HG03135 (cell line): ENCODE data around the gene UNC80.
"Not testable (repeated sequence)": the region's sequence is repeated elsewhere in the genome, so short reads cannot be mapped to it uniquely, and the experiment has no call there.

Experiments
- ATAC-seq: cut with Tn5 transposase; IDR thresholded peaks from one replicate; pipeline ENCODE4 v1.9.1; 2021; ENCODE audit warnings: mild to moderate bottlenecking, moderate library complexity; ENCODE audit not compliant: unreplicated experiment

UNC80 gene, protein sequence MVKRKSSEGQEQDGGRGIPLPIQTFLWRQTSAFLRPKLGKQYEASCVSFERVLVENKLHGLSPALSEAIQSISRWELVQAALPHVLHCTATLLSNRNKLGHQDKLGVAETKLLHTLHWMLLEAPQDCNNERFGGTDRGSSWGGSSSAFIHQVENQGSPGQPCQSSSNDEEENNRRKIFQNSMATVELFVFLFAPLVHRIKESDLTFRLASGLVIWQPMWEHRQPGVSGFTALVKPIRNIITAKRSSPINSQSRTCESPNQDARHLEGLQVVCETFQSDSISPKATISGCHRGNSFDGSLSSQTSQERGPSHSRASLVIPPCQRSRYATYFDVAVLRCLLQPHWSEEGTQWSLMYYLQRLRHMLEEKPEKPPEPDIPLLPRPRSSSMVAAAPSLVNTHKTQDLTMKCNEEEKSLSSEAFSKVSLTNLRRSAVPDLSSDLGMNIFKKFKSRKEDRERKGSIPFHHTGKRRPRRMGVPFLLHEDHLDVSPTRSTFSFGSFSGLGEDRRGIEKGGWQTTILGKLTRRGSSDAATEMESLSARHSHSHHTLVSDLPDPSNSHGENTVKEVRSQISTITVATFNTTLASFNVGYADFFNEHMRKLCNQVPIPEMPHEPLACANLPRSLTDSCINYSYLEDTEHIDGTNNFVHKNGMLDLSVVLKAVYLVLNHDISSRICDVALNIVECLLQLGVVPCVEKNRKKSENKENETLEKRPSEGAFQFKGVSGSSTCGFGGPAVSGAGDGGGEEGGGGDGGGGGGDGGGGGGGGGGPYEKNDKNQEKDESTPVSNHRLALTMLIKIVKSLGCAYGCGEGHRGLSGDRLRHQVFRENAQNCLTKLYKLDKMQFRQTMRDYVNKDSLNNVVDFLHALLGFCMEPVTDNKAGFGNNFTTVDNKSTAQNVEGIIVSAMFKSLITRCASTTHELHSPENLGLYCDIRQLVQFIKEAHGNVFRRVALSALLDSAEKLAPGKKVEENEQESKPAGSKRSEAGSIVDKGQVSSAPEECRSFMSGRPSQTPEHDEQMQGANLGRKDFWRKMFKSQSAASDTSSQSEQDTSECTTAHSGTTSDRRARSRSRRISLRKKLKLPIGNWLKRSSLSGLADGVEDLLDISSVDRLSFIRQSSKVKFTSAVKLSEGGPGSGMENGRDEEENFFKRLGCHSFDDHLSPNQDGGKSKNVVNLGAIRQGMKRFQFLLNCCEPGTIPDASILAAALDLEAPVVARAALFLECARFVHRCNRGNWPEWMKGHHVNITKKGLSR (N-terminal part only)

GRCh38 chr2:209771474-209772289 is at the start of gene UNC80:
TSS of gene UNC80 (plus strand) at chr2:209771832. CDS start at chr2:209772073, 241 bp downstream.
- ATAC-seq: no peak

- ATAC-seq: no peak
These were observed 45.3 kb upstream of the UNC80 start for GRCh38 chr2:209726311-209726710.

- no peak for ATAC-seq
These were observed 44.6 kb upstream of the UNC80 start for GRCh38 chr2:209727077-209727476.

DNA sequence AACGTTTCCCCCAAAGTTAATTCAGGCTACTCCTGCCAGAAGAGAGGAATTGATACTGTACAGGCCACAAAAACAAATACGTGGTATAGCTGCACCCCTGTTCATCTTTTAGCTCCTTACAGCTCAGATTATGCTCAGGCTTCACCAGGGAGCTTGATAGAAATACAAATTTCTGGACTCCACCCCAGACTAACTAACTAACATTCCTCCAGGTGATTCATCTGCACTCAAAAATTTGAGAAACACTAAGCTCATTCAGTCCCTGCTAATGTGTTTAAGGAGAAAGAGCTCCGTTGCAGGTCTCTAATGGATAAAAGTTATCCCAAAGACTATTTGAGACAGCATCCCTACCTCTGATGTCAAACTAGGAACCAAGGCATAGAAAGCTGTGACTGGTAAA is 36.8 kb upstream of the UNC80 start:
- no peak for ATAC-seq

DNA sequence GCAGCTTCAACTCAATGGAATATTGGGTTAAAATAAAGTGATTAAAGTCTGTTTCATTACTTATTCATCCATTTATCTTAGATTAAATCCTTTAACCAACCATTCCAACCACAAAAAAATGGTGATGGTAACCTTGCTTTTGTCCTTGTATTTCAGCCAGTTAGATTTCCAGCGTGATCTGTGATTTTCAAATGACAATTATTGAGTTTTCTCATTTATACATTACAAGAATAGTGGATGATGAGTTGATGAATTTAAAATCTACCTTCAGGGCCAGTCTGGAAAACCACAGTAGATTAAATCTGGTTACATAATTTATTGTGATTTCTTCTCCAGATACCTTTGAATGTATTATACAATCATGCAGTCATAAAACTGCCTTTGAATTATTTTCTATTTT is 29.7 kb upstream of the UNC80 start:
- ATAC-seq: no peak

- ATAC-seq: no peak
These were observed 18.6 kb upstream of the UNC80 start for GRCh38 chr2:209753020-209753419.

DNA sequence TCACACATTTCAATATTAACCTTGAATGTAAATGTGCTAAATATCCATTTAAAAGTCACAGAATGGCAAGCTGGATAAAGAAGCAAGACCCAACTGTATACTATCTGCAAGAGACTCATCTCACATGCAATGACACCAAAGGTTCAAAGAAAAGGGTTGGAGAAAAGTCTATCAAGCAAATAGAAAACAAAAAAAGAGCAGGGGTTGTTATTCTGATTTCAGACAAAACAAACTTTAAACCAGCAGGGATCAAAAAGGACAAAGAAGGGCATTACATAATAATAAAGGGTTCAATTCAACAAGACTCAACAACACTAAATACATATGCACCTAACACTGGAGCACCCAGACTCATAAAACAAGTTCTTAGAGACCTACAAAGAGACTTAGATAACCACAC is 14.5 kb upstream of the UNC80 start:
- ATAC-seq: no peak

DNA sequence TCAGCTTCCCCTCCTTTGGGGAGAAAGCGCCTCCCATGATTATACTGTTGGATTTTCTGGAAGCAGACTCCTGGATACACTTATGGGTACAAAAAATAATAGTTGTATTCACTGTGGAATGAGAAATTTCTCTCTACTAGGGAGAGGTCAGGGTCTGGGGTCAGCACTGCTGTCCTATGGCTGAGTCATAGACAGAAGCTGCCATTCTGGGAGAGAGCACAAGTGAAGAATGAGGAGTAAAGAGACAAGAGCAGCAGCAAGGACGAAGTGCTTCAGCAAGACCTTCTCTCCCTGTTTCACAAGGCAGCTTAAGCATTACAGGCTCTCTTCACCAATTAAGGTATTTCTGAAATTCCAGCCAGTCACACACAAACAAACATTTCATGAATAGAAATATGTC is 10.1 kb upstream of the UNC80 start:
- no peak for ATAC-seq

- no peak for ATAC-seq
These were observed 9.1 kb upstream of the UNC80 start for GRCh38 chr2:209762563-209762962.

DNA sequence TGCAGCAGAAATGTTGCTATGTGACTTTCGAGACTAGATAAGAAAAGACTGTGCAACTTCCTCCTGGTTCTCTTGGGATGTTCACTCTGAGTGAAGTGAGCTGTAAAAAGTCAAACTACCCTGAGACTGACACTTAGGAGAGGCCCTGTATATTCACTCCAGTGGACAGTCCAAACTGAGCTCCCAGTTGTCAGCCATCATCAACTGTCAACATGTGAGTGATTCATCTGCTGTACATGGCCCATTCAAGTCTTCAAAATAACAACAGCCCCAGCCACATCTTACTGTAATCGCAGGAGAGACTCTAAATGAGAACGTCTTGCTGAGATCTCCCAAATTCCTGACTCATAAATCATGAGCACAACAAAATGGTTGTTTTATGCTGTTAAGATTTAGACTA is 8.5 kb upstream of the UNC80 start:
- no peak for ATAC-seq

DNA sequence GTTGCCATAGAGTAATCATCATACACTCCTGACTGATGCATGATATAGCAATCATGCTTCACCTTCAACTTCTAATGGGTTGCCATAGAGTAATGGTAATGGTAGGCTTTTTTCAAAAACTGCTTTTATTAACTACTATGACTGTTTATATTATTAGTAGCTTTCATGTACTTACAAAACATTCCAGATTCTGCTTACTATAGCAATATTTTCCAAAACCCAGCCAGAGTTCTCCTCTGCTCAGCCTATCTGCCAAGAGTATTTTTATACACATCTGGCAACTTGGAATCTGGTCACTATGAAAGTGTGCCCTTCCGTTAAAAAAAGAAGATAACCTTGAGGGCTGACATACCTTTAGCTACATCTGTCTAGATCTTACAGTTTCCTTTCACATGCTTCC is 5.0 kb upstream of the UNC80 start:
- no peak for ATAC-seq

DNA sequence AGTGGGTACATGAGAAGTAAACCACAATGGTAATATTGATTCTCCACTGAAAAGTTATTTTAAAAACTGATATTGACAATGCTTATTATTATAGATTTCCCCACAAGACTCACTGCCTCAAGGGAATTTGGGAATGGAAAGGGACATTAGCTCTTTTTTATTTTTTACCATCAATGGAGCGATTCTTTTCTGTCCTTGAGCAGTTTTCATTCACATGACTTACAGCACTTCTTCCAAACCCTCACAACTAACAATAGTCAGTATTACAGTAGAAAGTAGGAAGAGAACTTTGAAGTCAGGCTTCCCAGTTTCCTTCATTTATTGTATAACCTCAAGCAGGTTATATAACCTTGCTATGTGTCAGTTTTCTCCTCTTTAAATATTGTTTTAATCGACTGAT is 4.3 kb upstream of the UNC80 start:
- no peak for ATAC-seq

DNA sequence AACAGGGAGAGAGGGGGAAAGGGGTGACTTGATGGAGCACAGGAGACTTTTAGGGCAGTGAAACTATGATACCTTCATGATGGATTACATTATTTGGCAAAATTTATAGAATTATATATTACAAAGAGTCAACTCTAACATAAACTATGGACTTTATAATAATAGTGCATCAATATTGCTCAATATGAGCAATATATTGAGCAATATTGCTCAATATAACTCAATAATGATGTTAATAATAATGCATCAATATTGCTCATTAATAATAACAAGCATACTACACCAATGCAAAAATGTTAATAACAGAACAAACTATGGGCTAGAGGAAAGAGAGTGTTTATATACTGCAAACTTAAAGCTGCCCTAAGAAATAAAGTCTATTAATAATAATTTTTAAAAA is 3.1 kb upstream of the UNC80 start:
- no peak for ATAC-seq

- no peak for ATAC-seq
These were observed 656 bp downstream of the UNC80 start for GRCh38 chr2:209772290-209772685.

DNA sequence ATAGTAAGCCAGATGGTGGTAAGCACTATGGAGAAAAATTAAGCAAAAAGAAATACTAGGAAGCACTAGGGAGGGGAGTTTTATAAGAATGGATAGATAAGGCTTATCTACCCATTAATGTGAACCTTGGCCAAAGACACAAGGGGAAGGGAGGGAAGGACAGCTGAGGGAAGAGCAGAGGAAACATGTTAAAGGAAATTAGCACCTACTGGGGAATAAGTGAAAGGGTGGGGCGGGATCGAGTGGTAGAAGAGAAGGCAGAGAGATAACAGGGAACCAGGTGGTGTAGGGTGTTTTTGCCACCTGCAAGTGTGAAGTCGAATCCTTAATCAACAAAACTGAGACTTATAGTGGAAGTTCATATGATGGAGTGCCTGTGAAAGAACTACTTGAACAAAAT is 1.7 kb downstream of the UNC80 start:
- no peak for ATAC-seq

DNA sequence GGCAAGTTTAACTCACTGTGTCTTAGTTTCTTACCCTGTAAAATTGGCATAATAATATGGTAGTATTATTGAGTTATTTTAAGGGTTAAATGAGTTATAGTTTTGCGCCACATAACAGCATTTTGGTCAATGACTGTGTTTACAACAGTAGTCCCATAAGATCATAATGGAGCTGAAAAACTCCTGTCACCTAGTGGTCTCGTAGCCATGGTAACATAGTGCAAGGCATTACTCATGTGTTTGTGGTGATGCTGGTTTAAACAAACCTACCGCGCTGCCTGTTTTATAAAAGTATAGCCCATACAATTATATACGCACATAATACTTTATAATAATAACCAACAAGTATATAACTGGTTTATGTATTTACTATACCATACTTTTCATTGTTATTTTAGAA is 15.8 kb downstream of the UNC80 start:
- no peak for ATAC-seq

DNA sequence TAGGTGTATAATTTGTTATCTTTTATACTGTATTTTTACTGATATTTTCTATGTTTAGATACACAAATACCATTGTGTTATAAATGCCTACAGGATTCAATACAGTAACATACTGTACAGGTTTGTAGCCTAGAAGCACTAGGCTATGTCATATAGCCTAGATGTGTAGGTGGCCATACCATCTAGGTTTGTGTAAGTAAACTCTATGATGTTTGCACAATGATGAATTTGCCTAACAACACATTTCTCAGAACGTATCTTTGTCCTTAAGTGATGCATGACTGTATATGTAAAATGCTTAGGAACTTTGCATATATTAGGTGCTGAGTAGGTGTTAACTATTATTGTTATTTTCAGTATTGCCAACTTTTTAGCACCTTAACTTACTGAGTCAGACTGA is 17.3 kb downstream of the UNC80 start:
- no peak for ATAC-seq

- no peak for ATAC-seq
These were observed 18.6 kb downstream of the UNC80 start for GRCh38 chr2:209790066-209790728.

- no peak for ATAC-seq
These were observed 19.5 kb downstream of the UNC80 start for GRCh38 chr2:209791151-209791550.

GRCh38 chr2:209795425-209795824 is 23.8 kb downstream of the UNC80 start:
- ATAC-seq: not testable (repeated sequence)
